Type B pancreatic cell (in vitro differentiated cells): ENCODE results near the gene SEMA4D. TPM values are rescaled to one million over a fixed set of nuclear protein-coding genes. Genes with fewer than 3 reads are reported as not detected.

ENCODE experiments used
- DNase-seq: peaks from one replicate; pipeline ENCODE4 v3.0.0; 2021; ENCODE audit warnings: mixed read lengths; ENCODE audit not compliant: unreplicated experiment; ENCODE audit errors: extremely low spot score
- H3K27ac Mint-ChIP-seq: 2 replicates; pipeline ENCODE4 v1.8.0; 2021; ENCODE audit warnings: mild to moderate bottlenecking, mixed read lengths
- H3K27me3 Mint-ChIP-seq: 2 replicates; pipeline ENCODE4 v1.8.0; 2021; ENCODE audit warnings: mixed read lengths
- H3K36me3 Mint-ChIP-seq: 2 replicates; pipeline ENCODE4 v1.8.0; 2021; ENCODE audit warnings: mixed read lengths
- H3K4me1 Mint-ChIP-seq: one replicate; pipeline ENCODE4 v1.8.0; 2021; ENCODE audit warnings: mixed read lengths; ENCODE audit not compliant: unreplicated experiment
- H3K4me3 Mint-ChIP-seq: 2 replicates; pipeline ENCODE4 v1.8.0; 2021; ENCODE audit warnings: mild to moderate bottlenecking, mixed read lengths
- H3K9me3 Mint-ChIP-seq: 2 replicates; pipeline ENCODE4 v1.8.0; 2021; ENCODE audit warnings: mixed read lengths
- total RNA-seq: library from RNA; stranded (reverse); gene quantifications from 2 replicates; pipeline ENCODE4 v1.2.1, GENCODE V29; 2021; ENCODE audit warnings: low replicate concordance
- TF ChIP-seq, protein P1 (sequence below): fragments of 200-600 bp; sonication (generic); conservative IDR thresholded peaks from 2 replicates; pipeline ENCODE4 v1.5.0; 2021; ENCODE audit warnings: antibody characterized with exemption, mild to moderate bottlenecking

Gene SEMA4D
- total RNA-seq, 1 donor from 2014 or later, result 32.3 TPM

DNA sequence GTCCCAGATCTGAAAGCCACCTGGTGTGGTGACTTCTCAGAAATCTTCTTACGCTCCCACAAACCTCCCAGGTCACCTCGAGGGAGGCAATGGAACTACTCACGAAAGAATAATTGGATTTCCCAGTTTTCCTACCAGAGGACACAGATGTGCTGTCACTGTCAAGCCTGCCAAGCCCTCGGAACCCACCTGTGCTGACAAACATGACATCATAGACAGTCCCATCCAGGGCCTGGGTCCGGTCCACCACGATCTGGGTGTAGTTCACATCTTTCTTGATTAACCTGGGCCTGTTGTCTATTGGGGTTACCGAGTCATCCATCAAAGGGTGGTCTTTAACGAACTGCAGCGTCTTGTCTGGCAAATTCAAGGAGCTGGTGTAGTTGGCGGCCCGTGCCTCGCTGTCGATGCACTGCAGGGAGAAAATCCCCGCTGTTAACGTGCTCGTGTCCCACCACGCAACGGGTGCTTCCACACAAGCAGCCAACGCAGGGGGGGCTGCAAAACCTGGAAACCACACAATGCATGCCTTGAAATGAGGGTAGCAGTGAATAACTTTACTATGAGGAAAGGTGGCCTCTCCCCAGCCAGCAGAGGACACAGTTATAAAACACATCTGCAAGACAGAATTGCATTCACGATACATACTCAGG lies 110.6 kb downstream of the SEMA4D start:
- H3K27me3 Mint-ChIP-seq, result no peaks in the 10 kb centered on the region
- H3K9me3 Mint-ChIP-seq, result no peaks in the 10 kb centered on the region
- peaks cover 10% of the 10 kb centered on the region for H3K4me1 Mint-ChIP-seq
- H3K4me3 Mint-ChIP-seq, result no peak overlapping the region
- no peak overlapping the region for H3K27ac Mint-ChIP-seq
- H3K36me3 Mint-ChIP-seq, result peaks cover 4% of the 10 kb centered on the region
- DNase-seq, result no peak
- TF ChIP-seq, protein P1, sequence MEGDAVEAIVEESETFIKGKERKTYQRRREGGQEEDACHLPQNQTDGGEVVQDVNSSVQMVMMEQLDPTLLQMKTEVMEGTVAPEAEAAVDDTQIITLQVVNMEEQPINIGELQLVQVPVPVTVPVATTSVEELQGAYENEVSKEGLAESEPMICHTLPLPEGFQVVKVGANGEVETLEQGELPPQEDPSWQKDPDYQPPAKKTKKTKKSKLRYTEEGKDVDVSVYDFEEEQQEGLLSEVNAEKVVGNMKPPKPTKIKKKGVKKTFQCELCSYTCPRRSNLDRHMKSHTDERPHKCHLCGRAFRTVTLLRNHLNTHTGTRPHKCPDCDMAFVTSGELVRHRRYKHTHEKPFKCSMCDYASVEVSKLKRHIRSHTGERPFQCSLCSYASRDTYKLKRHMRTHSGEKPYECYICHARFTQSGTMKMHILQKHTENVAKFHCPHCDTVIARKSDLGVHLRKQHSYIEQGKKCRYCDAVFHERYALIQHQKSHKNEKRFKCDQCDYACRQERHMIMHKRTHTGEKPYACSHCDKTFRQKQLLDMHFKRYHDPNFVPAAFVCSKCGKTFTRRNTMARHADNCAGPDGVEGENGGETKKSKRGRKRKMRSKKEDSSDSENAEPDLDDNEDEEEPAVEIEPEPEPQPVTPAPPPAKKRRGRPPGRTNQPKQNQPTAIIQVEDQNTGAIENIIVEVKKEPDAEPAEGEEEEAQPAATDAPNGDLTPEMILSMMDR, result no peak

DNA sequence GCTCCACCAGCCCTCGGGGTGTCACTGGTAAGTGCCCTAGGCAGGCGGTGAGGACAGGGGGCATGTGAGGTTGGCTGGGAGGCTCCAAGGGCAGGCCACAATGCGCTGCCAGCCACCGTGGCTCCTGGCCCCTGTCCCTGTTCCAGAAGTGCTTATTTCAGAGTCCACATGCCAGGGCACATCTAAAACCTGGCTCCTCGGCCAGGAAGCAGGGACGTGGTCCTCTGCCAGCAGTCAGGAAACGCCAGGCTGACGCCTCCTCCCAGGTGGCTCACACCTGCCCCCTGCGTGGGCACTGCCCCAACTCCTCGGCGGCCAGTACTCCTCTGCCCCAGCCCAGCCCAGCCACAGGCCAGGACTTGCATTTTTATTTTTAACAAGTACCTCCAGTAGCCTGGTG lies 111.1 kb downstream of the SEMA4D start:
- no peak overlapping the region for H3K4me3 Mint-ChIP-seq

DNA sequence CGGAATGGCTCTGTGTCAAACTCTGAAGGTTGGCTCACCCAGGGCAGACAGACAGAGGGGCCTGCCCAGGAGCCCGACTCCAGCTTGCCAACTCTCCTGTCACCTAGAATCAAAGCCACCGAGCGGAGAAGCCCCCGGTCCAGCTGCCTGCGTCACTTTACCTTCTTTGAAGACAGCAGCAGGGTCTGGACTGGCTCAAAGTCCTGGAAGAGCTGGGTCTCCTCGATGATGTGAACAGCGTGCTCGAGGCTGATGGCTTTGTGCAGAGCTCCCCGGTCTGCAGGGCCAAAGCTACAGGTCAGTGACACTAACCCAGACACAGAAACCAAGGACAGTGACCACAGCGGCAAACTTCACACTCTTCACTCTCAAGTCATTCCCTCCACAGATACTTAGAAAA lies 111.7 kb downstream of the SEMA4D start:
- H3K36me3 Mint-ChIP-seq, result peaks cover 4% of the 10 kb centered on the region
- no peaks in the 10 kb centered on the region for H3K9me3 Mint-ChIP-seq
- no peak overlapping the region for H3K27ac Mint-ChIP-seq
- peaks cover 10% of the 10 kb centered on the region for H3K4me1 Mint-ChIP-seq
- no peaks in the 10 kb centered on the region for H3K27me3 Mint-ChIP-seq
- no peak overlapping the region for H3K4me3 Mint-ChIP-seq
- no peak for DNase-seq
- TF ChIP-seq, protein P1, result no peak

More for the DNA sequence above, 111.1 kb downstream of the SEMA4D start:
- H3K27me3 Mint-ChIP-seq, result no peaks in the 10 kb centered on the region
- H3K4me1 Mint-ChIP-seq, result peaks cover 10% of the 10 kb centered on the region
- DNase-seq, result no peak
- TF ChIP-seq, protein P1, result no peak
- H3K27ac Mint-ChIP-seq, result no peak overlapping the region
- H3K9me3 Mint-ChIP-seq, result no peaks in the 10 kb centered on the region
- H3K36me3 Mint-ChIP-seq, result peaks cover 4% of the 10 kb centered on the region

DNA sequence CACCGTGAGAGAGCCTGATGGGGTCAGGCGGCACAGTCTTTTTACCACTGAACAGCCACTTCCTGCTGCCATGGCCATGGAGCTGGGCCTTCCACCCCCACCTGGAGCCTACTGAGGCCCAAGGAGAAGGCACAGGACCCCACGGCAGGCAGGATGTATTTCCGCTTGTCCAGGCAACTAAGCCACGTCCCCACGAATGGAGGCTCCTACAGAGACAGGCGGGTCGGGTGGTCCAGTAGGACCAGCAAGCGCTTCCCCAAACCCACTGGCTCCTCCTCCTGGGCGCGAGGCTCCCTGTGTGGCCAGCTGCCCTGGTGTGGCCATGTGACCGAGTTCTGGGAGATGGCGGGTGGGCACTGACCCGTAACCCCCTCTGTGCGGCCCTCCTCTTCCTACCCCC lies 113.1 kb downstream of the SEMA4D start:
- Mint-ChIP-seq H3K4me3 (no peak overlapping the region), H3K4me1 (peaks cover 8% of the 10 kb centered on the region), H3K9me3 (no peaks in the 10 kb centered on the region), H3K27ac (no peak overlapping the region), H3K27me3 (no peaks in the 10 kb centered on the region), H3K36me3 (peaks cover 4% of the 10 kb centered on the region)
- DNase-seq, result no peak
- TF ChIP-seq, protein P1, result no peak

DNA sequence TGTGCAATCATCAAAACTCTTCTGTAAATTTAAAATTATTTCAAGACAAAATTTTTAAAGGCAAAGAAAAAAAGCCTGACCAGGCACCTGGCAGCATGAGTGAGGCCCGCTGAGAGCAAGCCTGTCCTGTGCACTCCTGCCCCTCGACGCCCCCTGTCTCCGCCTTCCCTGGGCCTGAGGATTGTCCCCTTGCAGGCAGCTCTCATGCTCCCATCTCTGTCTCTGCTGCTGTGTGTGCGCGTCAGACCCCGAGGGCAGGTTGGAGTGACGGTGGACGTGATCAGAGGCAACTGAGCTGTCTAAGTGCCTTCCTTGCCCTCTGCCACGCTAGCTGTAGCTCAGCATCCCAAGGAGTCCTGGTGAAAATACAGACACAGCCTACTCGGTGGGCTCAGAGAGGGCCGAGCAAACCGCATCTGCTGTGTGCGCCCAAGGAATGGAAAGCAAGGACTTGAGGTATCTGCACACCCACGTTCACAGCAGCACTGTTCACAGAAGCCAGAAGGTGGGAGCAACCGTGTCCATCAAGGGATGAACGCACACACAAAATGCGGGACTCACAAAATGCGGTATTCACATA lies 114.1 kb downstream of the SEMA4D start:
- H3K4me3 Mint-ChIP-seq, result no peak overlapping the region
- peaks cover 5% of the 10 kb centered on the region for H3K4me1 Mint-ChIP-seq
- no peak for DNase-seq
- H3K36me3 Mint-ChIP-seq, result peaks cover 4% of the 10 kb centered on the region
- H3K27me3 Mint-ChIP-seq, result no peaks in the 10 kb centered on the region
- no peaks in the 10 kb centered on the region for H3K9me3 Mint-ChIP-seq
- TF ChIP-seq, protein P1, result no peak
- H3K27ac Mint-ChIP-seq, result no peak overlapping the region
